Astrocyte (in vitro differentiated cells and primary cell): ENCODE data around the gene VWA1.

Source experiments
- CTCF ChIP-seq: IDR thresholded peaks from 2 replicates; pipeline ENCODE4 v1.5.1; 2011; ENCODE audit warnings: low read depth, mild to moderate bottlenecking, inconsistent platforms, low read length, moderate library complexity; ENCODE audit not compliant: insufficient read depth
- EZH2 ChIP-seq: IDR thresholded peaks from 2 replicates; pipeline ENCODE4 v1.6.1; 2012; ENCODE audit warnings: mild to moderate bottlenecking, low read length, inconsistent platforms; ENCODE audit not compliant: insufficient read depth

- no peak for TF ChIP-seq CTCF
- no peak for TF ChIP-seq EZH2
These were observed 12.3 kb upstream of the VWA1 start for GRCh38 chr1:1423245-1423597.
